K562 (cell line): ENCODE data around the gene CNTF. TPM values are rescaled to one million over a fixed set of nuclear protein-coding genes. Genes with fewer than 3 reads are reported as not detected.

ENCODE experiments used
- ATAC-seq: fragments of 200-7000 bp; cut with Tn5 transposase; 3 replicates; pipeline ENCODE4 v1.9.1; 2020; ENCODE audit warnings: moderate library complexity
- BruUV-seq: library from RNA; stranded (reverse); fragments of 400-500 nt; replicated peaks from 2 replicates; lab custom pipeline; 2021; lab: Mats Ljungman, UMichigan
- CTCF ChIA-PET: fragments of 300-600 bp; formaldehyde crosslinking; extraction: SDS; loops from one replicate; lab custom pipeline; 2021; ENCODE audit warnings: low intra/inter-chr PET ratio; lab: Yijun Ruan, JAX
- POLR2A ChIA-PET: fragments of 300-600, 350-650 bp; sonication (Branson Sonifier 250); formaldehyde crosslinking; extraction: SDS; loops from one replicate; lab custom pipeline; 2021; ENCODE audit warnings: antibody characterized with exemption, inconsistent platforms; lab: Yijun Ruan, JAX
- DNase-seq, 4 experiments: peaks; one replicate each; pipeline versions ENCODE4 v3.0.0 to v3.0.0-alpha.2; 2011 to 2018; ENCODE audit warnings: low spot score in 3 of 4, mixed read lengths in 3 of 4; ENCODE audit errors: extremely low read depth in 1 of 4
- FAIRE-seq: peaks from 2 replicates; lab custom pipeline; 2011; peaks lifted over from hg19 to GRCh38; lab: Jason Lieb, UNC
- H2AFZ ChIP-seq: 2 replicates; pipeline ENCODE4 v1.6.0; 2011; ENCODE audit warnings: low read depth, low read length, control low read depth, inconsistent platforms
- H3K27ac ChIP-seq: fragments of 200-600 bp; 3 replicates; pipeline ENCODE4 v1.8.0; 2011; ENCODE audit warnings: low read depth, mild to moderate bottlenecking, control low read depth, inconsistent platforms, low read length, moderate library complexity, mixed read lengths; ENCODE audit errors: extremely low read depth
- H3K27me3 ChIP-seq, 2 experiments: fragments of 300-600 bp in 1 of 2; 2 replicates in 1 of 2; 3 replicates in 1 of 2; pipeline versions ENCODE4 v1.6.0 to v1.8.0; 2011; ENCODE audit warnings: inconsistent platforms in 2 of 2, low read length in 2 of 2, mild to moderate bottlenecking in 1 of 2, mixed read lengths in 1 of 2, moderate library complexity in 1 of 2; ENCODE audit not compliant: control insufficient read depth in 2 of 2, insufficient read depth in 2 of 2
- H3K36me3 ChIP-seq: fragments of 300-600 bp; 3 replicates; pipeline ENCODE4 v1.8.0; 2011; ENCODE audit warnings: mild to moderate bottlenecking, low read length, inconsistent platforms; ENCODE audit not compliant: control insufficient read depth, insufficient read depth
- H3K4me1 ChIP-seq, 2 experiments: fragments of 200-600 bp in 1 of 2; replicated peaks in 1 of 2; 2 replicates in 1 of 2; 3 replicates in 1 of 2; pipeline versions ENCODE4 v1.5.1 to v1.8.0; 2011; ENCODE audit warnings: inconsistent platforms in 2 of 2, low read length in 2 of 2, mild to moderate bottlenecking in 1 of 2, mixed read lengths in 1 of 2, moderate library complexity in 1 of 2; ENCODE audit not compliant: control insufficient read depth in 2 of 2, insufficient read depth in 2 of 2
- H3K4me2 ChIP-seq: 2 replicates; pipeline ENCODE4 v1.6.1; 2011; ENCODE audit warnings: low read length, control low read depth, inconsistent platforms, mixed read lengths; ENCODE audit not compliant: insufficient read depth
- H3K4me3 ChIP-seq: fragments of 200-600 bp; sonication (generic), shearing (Covaris generic); 2 replicates; pipeline ENCODE4 v1.5.1; 2016; ENCODE audit warnings: control low read depth, inconsistent platforms
- H3K79me2 ChIP-seq: fragments of 200-600 bp; 3 replicates; pipeline ENCODE4 v1.8.0; 2011; ENCODE audit warnings: low read length, inconsistent platforms; ENCODE audit not compliant: control insufficient read depth, insufficient read depth
- H3K9ac ChIP-seq, 2 experiments: 2 replicates each; pipeline versions ENCODE4 v1.6.0 to v1.6.1; 2011; ENCODE audit warnings: low read depth in 2 of 2, low read length in 2 of 2, control low read depth in 1 of 2, inconsistent platforms in 1 of 2, mild to moderate bottlenecking in 1 of 2, mixed read lengths in 1 of 2; ENCODE audit not compliant: insufficient read depth in 1 of 2
- H3K9me1 ChIP-seq: one replicate; pipeline ENCODE4 v1.6.0; 2011; ENCODE audit warnings: inconsistent platforms, mild to moderate bottlenecking, low read length, moderate library complexity; ENCODE audit not compliant: control insufficient read depth, insufficient read depth
- H3K9me3 ChIP-seq: replicated peaks from 2 replicates; pipeline ENCODE4 v1.5.1; 2011; ENCODE audit warnings: low read depth, low read length, inconsistent platforms; ENCODE audit not compliant: control insufficient read depth, insufficient read depth
- H4K20me1 ChIP-seq: replicated peaks from 2 replicates; pipeline ENCODE4 v1.6.1; 2011; ENCODE audit warnings: low read length, inconsistent platforms, mixed read lengths; ENCODE audit not compliant: control insufficient read depth, insufficient read depth
- CREM ChIP-seq: IDR thresholded peaks from 2 replicates; pipeline ENCODE4 v1.6.1; 2014; ENCODE audit warnings: antibody characterized with exemption, low read depth
- MAFK ChIP-seq: IDR thresholded peaks from 2 replicates; pipeline ENCODE4 v1.6.1; 2011; ENCODE audit warnings: low read length, improper control_type of control experiment
- YY1 ChIP-seq, 3 experiments: IDR thresholded peaks; 2 replicates each; pipeline ENCODE4 v1.6.1; 2011; ENCODE audit warnings: low read length in 2 of 3, mild to moderate bottlenecking in 2 of 3, moderate library complexity in 2 of 3, borderline replicate concordance in 1 of 3, control low read depth in 1 of 3, low read depth in 1 of 3; ENCODE audit not compliant: insufficient read depth in 3 of 3, insufficient replicate concordance in 2 of 3, control insufficient read depth in 1 of 3, insufficient read length in 1 of 3; ENCODE audit errors: extremely low read depth in 1 of 3
- ZKSCAN1 ChIP-seq: fragments of 150-350 bp; IDR thresholded peaks from 2 replicates; pipeline ENCODE4 v1.6.1; 2016; ENCODE audit warnings: low read depth, low read length
- WGBS: fragments of 100-300 bp; shearing (Covaris generic); methylation state at CpG from one replicate; pipeline ENCODE4 v1.1.6; 2016; ENCODE audit warnings: low coverage, mixed read lengths; ENCODE audit not compliant: insufficient coverage; ENCODE audit errors: missing lambda C conversion rate; 5-methylcytosine and 5-hydroxymethylcytosine counted together
- in situ Hi-C: fragments of 300-500 bp; cut with MboI; formaldehyde crosslinking; loops from 4 replicates; pipeline ENCODE4 v1.15.0; 2018; ENCODE audit warnings: inconsistent platforms, mixed read lengths
- intact Hi-C: fragments of 100-400 bp; cut with micrococcal nuclease; formaldehyde crosslinking; loops from 2 replicates; pipeline ENCODE4 v1.14.2; 2022
- polyA plus RNA-seq, 8 experiments: library from polyadenylated mRNA; depleted of rRNA in 4 of 8; stranded (reverse) in 5 of 8; unstranded in 3 of 8; fragments of >200 nt; fragmentation: Nextera tagmentation in 2 of 8; fragmentation: Illumina TruSeq in 1 of 8; extraction: Ambion mirVana in 2 of 8; extraction: Trizol in 1 of 8; gene quantifications; 2 replicates each; pipeline versions ENCODE4 v1.2.1 to v1.2.3, GENCODE V29; 2011 to 2014; ENCODE audit warnings: inconsistent platforms in 1 of 8, missing spikeins in 1 of 8
- total RNA-seq, 7 experiments: library from RNA; depleted of rRNA in 6 of 7; stranded (reverse); fragments of >200 nt in 6 of 7; fragmentation: Illumina TruSeq in 2 of 7; extraction: Trizol in 2 of 7; gene quantifications; 2 replicates each; pipeline versions ENCODE4 v1.2.1 to v1.2.3, GENCODE V29; 2011 to 2021; ENCODE audit warnings: low replicate concordance in 1 of 7
- TF ChIP-seq, protein P1 (sequence below), 2 experiments: fragments of 450-650 bp; IDR thresholded peaks; 2 replicates each; pipeline ENCODE4 v1.6.1; 2018; ENCODE audit warnings: mild to moderate bottlenecking in 2 of 2, low read depth in 1 of 2; ENCODE audit not compliant: partially characterized antibody in 2 of 2
- TF ChIP-seq, protein P2 (sequence below): sonication (generic); formaldehyde crosslinking; IDR thresholded peaks from 2 replicates; pipeline ENCODE4 v1.8.1; 2023; ENCODE audit warnings: missing genetic modification reagents, mild to moderate bottlenecking, borderline replicate concordance

The CNTF gene
- total and polyA plus RNA-seq, 9 of the 15 experiments (the other 6 are each of a cell fraction or from before 2014, with no cell fraction given) = 0.17 to 5.0 (median 2.3) TPM

- 1% methylated on average over 33 of the region's 33 CpGs for WGBS
- Histone ChIP-seq H3K79me2 (peaks cover 66% of the 10 kb centered on the region), H3K27ac (peak overlapping the region; percentile 99), H2AFZ (peak overlapping the region; percentile 90), H3K9me3 (no peaks in the 10 kb centered on the region), H4K20me1 (peaks cover 5% of the 10 kb centered on the region; the same call in 1 of the 2 replicates), H3K4me3 (peak overlapping the region; percentile 63), H3K4me2 (peak overlapping the region; percentile 87), H3K4me1 (peaks cover 12 to 22% of the 10 kb centered on the region in 2 experiments), H3K9me1 (no peaks in the 10 kb centered on the region), H3K9ac (peak overlapping the region; percentile 93 to 99), H3K27me3 (no peaks in the 10 kb centered on the region), H3K36me3 (peaks cover 15% of the 10 kb centered on the region; the same call in 2 of the 3 replicates)
- peak; percentile 95 for FAIRE-seq
- CTCF ChIA-PET = interaction anchor here (0.6 to 3.0 kb wide), 3 partner anchors 37 to 210 kb away, joined by 3 to 15 read pairs (median 3); no protein-coding TSS in a partner anchor
- ATAC-seq = peak; percentile 59
- intact Hi-C loops (loop anchor here (1.0 to 10.0 kb wide), 4 partner anchors 194 to 911 kb away; partner anchors contain the start of gene FAM111A), in situ Hi-C loops (no loop called here)
- peak; percentile 81 to 96 (median 84) for DNase-seq
- BruUV-seq = no TSS peak
- POLR2A ChIA-PET = interaction anchor here (0.6 to 1.7 kb wide), 8 partner anchors 11 to 580 kb away, joined by 3 to 6 read pairs (median 4); no protein-coding TSS in a partner anchor
- TF ChIP-seq MAFK (no peak), YY1 (IDR thresholded peaks at IDR 0.05; ENCODE audit: borderline replicate concordance in 1 of 3, control insufficient read depth in 1 of 3, extremely low read depth in 1 of 3, insufficient read depth in 3 of 3, insufficient read length in 1 of 3, insufficient replicate concordance in 2 of 3, low read depth in 1 of 3, low read length in 2 of 3) (peak; percentile 57 to 94 (median 91)), CREM (peak; percentile 91), ZKSCAN1 (no peak)
- TF ChIP-seq, protein P1, sequence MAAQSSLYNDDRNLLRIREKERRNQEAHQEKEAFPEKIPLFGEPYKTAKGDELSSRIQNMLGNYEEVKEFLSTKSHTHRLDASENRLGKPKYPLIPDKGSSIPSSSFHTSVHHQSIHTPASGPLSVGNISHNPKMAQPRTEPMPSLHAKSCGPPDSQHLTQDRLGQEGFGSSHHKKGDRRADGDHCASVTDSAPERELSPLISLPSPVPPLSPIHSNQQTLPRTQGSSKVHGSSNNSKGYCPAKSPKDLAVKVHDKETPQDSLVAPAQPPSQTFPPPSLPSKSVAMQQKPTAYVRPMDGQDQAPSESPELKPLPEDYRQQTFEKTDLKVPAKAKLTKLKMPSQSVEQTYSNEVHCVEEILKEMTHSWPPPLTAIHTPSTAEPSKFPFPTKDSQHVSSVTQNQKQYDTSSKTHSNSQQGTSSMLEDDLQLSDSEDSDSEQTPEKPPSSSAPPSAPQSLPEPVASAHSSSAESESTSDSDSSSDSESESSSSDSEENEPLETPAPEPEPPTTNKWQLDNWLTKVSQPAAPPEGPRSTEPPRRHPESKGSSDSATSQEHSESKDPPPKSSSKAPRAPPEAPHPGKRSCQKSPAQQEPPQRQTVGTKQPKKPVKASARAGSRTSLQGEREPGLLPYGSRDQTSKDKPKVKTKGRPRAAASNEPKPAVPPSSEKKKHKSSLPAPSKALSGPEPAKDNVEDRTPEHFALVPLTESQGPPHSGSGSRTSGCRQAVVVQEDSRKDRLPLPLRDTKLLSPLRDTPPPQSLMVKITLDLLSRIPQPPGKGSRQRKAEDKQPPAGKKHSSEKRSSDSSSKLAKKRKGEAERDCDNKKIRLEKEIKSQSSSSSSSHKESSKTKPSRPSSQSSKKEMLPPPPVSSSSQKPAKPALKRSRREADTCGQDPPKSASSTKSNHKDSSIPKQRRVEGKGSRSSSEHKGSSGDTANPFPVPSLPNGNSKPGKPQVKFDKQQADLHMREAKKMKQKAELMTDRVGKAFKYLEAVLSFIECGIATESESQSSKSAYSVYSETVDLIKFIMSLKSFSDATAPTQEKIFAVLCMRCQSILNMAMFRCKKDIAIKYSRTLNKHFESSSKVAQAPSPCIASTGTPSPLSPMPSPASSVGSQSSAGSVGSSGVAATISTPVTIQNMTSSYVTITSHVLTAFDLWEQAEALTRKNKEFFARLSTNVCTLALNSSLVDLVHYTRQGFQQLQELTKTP (IDR thresholded peaks at IDR 0.05; ENCODE audit: low read depth in 1 of 2, partially characterized antibody in 2 of 2) = peak in 1 of 2 experiments; percentile 97
- TF ChIP-seq, protein P2, sequence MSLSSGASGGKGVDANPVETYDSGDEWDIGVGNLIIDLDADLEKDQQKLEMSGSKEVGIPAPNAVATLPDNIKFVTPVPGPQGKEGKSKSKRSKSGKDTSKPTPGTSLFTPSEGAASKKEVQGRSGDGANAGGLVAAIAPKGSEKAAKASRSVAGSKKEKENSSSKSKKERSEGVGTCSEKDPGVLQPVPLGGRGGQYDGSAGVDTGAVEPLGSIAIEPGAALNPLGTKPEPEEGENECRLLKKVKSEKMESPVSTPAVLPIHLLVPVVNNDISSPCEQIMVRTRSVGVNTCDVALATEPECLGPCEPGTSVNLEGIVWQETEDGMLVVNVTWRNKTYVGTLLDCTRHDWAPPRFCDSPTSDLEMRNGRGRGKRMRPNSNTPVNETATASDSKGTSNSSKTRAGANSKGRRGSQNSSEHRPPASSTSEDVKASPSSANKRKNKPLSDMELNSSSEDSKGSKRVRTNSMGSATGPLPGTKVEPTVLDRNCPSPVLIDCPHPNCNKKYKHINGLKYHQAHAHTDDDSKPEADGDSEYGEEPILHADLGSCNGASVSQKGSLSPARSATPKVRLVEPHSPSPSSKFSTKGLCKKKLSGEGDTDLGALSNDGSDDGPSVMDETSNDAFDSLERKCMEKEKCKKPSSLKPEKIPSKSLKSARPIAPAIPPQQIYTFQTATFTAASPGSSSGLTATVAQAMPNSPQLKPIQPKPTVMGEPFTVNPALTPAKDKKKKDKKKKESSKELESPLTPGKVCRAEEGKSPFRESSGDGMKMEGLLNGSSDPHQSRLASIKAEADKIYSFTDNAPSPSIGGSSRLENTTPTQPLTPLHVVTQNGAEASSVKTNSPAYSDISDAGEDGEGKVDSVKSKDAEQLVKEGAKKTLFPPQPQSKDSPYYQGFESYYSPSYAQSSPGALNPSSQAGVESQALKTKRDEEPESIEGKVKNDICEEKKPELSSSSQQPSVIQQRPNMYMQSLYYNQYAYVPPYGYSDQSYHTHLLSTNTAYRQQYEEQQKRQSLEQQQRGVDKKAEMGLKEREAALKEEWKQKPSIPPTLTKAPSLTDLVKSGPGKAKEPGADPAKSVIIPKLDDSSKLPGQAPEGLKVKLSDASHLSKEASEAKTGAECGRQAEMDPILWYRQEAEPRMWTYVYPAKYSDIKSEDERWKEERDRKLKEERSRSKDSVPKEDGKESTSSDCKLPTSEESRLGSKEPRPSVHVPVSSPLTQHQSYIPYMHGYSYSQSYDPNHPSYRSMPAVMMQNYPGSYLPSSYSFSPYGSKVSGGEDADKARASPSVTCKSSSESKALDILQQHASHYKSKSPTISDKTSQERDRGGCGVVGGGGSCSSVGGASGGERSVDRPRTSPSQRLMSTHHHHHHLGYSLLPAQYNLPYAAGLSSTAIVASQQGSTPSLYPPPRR (CRISPR knock-in tag) = 0 out of 2 replicates have a peak, but pooled peaks have one; percentile 11
These were observed 44.3 kb upstream of the CNTF start for GRCh38 chr11:58578136-58578634.
